ENCODE measurements around the gene ARHGAP6.

- no peak for TF ChIP-seq POLR2A (IDR thresholded peaks at IDR 0.05)
- TF ChIP-seq CTCF (IDR thresholded peaks at IDR 0.05): no peak
Observed at GRCh38 chrX:11259437-11259836, 406.3 kb downstream of the ARHGAP6 start.
